NCI-H526 (cell line): ENCODE data around the gene RBFOX2.
A peak's percentile ranks its signal among the peaks of the same experiment; 100 is the strongest.

Experiments
- DNase-seq, 2 experiments: peaks; one replicate each; lab custom pipeline; 2025; lab: John Stamatoyannopoulos, UW

Gene RBFOX2

GRCh38 chr22:35972559-35972958, 56.1 kb downstream of the RBFOX2 start:
- no peak for DNase-seq

- no peak for DNase-seq
Observed at GRCh38 chr22:35971456-35972119, 57.0 kb downstream of the RBFOX2 start.

- DNase-seq = no peak
Observed at GRCh38 chr22:35970616-35971455, 57.8 kb downstream of the RBFOX2 start.

DNA sequence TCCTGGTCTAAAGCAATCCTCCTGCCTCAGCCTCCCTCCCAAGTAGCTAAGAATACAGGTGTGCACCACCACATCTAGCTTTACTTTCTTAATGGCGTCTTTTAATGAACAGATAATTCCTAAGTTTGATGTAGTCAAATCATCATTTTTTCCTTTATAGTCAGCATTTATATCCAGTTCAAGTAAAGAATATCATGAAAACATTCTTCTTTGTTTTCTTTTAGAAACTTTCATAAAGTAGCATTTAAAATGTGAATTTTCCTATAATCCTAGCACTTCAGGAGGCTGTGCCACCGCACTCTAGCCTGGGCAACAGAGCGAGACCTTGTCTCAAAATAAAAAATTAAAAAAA, 61.6 kb downstream of the RBFOX2 start:
- DNase-seq = no peak

GRCh38 chr22:35966314-35967045, 62.1 kb downstream of the RBFOX2 start:
- DNase-seq = no peak

GRCh38 chr22:35963237-35963810, 65.3 kb downstream of the RBFOX2 start:
- no peak for DNase-seq

DNA sequence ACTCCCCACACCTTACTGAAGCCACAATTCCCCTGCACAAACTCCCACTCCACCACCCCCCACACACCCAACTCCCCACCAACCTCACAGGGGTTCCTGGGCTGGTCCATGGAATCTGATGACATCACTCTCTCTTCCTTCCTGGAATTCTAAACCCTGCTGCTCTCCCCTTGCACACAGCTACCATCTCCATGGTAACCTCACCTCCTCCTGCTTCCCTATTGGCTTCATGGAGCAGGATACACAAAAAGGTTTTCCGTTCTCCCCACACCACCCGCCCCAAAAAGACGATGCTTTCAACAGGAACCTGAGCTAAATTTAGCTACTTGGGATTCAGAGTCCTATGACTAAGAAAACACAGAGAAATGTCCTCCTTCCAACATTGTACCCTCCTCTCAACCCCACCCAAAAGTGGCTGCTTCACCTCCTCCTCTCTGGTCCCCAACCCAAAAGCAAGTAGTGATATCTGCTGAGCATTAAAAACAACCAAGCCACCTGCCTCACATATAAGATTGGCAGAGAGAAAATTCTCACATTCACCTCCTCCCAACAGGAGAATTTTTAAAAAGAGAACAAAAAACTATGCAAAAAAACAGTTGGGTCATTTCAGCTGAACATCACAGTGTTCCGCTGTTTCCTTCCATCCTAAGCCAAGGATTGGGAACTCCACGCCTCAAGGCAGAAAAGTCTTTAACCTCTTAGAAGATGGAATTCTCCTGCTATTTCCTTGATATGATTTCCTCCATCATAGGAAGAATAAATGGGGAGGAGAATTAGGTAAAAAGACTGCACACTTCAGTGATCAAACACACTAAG, 66.9 kb downstream of the RBFOX2 start:
- peak in 1 of 2 experiments; percentile 1 for DNase-seq

DNA sequence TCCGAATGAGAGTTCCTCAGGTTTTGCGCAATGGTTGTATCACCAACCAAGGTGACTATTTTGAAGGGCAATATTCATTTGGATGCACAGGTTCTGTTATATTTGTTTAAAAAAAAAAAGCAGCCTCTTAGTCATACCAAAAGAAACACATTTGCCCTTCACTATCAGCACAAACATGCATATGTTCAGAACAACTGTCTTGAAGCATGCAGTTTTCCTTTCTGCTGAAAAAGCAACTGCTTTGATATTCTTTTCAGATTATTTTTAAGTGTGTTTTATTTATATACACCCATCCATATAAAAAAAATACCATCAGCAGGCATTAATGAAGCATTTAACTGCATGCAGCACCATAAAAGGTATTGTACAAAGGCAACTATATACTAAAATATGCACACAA, 67.8 kb downstream of the RBFOX2 start:
- DNase-seq = no peak

GRCh38 chr22:35959121-35959800, 69.4 kb downstream of the RBFOX2 start:
- no peak for DNase-seq

- DNase-seq = no peak
Observed at GRCh38 chr22:35958334-35958733, 70.3 kb downstream of the RBFOX2 start.

GRCh38 chr22:35957589-35957988, 71.0 kb downstream of the RBFOX2 start:
- no peak for DNase-seq

GRCh38 chr22:35956850-35957249, 71.8 kb downstream of the RBFOX2 start:
- no peak for DNase-seq

- DNase-seq = no peak
Observed at GRCh38 chr22:35955546-35955945, 73.1 kb downstream of the RBFOX2 start.

DNA sequence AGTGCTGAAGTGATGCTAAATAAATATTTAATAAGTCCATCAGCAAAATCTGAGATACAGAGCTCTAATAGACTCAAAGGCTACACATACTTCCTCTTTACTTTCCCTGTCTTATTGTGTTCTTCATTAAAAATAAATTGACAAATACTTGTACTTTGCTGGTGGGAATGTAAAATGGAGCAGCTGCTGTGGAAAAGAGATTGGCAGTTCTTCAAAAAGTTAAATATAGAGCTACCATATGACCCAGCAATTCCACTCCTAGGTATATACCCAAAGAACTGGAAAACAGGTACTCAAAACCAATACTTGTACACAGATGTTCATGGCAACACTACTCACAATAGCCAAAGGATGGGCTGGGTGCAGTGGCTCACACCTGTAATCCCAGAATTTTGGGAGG, 76.0 kb downstream of the RBFOX2 start:
- DNase-seq = no peak

DNA sequence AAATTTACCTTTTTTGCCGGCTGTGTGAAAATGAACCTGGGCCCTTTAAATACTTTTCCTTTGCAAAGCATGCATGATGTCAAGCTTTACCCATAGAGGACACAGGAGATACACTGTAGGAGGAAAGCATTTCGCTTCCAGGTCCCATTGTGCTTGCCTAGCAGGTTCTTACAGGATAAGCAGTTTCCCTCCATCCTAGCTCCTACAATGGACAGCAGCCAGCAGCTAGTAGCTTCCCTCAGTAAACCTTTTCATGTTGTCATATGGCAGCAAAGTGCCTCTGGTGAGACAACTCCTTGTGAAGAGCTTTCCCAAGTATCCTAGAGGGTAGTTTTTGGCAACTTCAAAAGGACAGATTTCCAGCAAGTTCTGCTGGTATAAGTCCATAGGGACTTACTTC, 78.4 kb downstream of the RBFOX2 start:
- no peak for DNase-seq

DNA sequence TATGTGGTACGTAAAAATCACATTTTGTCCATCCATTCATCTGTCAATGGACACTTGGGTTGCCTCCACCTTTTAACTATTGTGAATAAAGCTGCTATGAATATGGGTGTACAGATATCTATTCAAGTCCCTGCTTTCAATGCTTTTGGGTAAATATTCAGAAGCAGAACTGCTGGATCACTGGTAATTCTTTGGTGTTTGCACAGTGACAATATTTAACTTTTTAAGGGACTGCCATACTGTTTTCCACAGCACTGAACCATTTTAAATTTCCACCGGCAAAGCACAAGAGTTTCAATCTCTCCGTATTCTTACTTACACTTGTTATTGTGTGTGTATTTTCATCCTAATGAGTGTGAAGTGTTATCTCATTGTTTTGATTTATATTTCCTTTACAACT, 79.4 kb downstream of the RBFOX2 start:
- no peak for DNase-seq

GRCh38 chr22:35947794-35948425, 80.7 kb downstream of the RBFOX2 start:
- no peak for DNase-seq

DNA sequence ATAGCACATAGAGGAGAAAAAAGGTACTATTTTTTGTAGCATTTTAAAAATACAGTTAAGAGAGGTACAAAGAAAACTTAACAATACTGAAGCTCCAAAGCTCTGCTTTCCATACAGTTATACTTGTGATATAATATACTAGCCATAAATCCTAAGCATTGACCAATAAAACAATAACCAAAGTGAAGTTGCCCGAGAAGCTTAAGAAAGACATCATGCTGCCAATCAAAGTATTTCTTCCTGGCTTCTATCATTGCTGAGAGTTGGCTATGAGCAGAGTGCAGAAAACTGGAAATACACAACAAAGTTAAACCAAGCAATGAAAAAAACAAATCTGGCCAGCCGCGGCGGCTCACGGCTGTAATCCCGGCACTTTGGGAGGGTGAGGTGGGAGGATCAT, 84.2 kb downstream of the RBFOX2 start:
- DNase-seq = no peak

DNA sequence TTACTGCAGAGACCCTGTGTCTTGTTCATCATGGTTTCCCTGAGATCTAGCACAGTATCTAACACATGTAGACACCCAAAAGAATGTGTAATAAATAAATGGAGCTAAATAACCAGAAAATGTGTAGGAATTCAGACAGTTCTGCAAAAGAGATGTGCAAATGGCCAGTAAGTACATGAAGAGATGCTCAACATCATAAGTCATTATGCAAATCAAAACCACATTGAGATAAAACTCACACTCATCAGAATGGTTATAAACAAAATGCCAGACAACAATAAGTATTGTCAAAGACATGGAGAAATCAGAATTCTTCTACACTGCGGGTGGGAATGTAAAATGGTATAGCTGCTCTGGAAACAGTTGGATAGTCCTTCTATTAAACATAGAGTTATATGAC, 88.5 kb downstream of the RBFOX2 start:
- DNase-seq = peak in 1 of 2 experiments; percentile 11

- no peak for DNase-seq
Observed at GRCh38 chr22:35938226-35938625, 90.4 kb downstream of the RBFOX2 start.

DNA sequence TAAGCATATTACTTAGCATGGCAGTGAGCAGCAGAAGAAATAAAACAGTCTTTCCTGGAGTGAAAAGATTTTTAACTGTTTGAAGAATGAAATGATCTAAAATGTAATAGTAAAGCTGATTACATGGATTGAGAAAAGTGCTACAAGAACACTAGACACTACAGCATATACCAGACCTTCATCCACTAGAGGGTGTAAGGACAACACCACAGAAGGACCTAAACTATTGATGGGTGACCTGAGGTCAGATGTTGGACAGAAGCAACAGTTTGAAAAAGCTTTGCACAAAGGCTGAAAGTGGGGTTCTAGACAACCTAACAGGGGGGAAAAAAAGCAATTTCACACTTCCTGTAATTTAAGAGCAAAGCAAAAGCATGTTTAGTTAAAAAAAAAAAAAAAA, 97.7 kb downstream of the RBFOX2 start:
- peak in 1 of 2 experiments; percentile 49 for DNase-seq
